AG04449 (cell line): ENCODE data around the gene PRKD3.
A peak's percentile ranks its signal among the peaks of the same experiment; 100 is the strongest.

ENCODE experiments used
- CTCF ChIA-PET: fragments of 350-600 bp; formaldehyde crosslinking; extraction: SDS; loops from one replicate; lab custom pipeline; 2021; ENCODE audit warnings: antibody characterized with exemption; lab: Yijun Ruan, JAX
- POLR2A ChIA-PET: fragments of 400-600, 350-600 bp; formaldehyde crosslinking; extraction: SDS; loops from one replicate; lab custom pipeline; 2020; ENCODE audit warnings: antibody characterized with exemption, inconsistent platforms; lab: Yijun Ruan, JAX
- DNase-seq: peaks from one replicate; pipeline ENCODE4 v3.0.0-alpha.2; 2010; ENCODE audit warnings: low read depth, low spot score
- H3K4me3 ChIP-seq: 2 replicates; pipeline ENCODE4 v1.5.1; 2011; ENCODE audit warnings: low read depth, mild to moderate bottlenecking, control low read depth, low read length
- CTCF ChIP-seq: IDR thresholded peaks from one replicate; pipeline ENCODE4 v1.5.1; 2011; ENCODE audit warnings: mild to moderate bottlenecking, moderate library complexity, low read length, control low read depth, inconsistent platforms; ENCODE audit not compliant: insufficient read depth; ENCODE audit errors: missing control alignments

Gene PRKD3

GRCh38 chr2:37324786-37325624, at the start of gene PRKD3:
PRKD3 (minus strand) TSS chr2:37324833; CDS start chr2:37316524, 8,309 bp downstream.
- no peak for DNase-seq
- H3K4me3 ChIP-seq = peak within 1 kb of the TSS; percentile 73
- ChIA-PET POLR2A (no interaction called here), CTCF (interaction anchor here (1.3 to 1.6 kb wide), 2 partner anchors 18 to 552 kb away, joined by 4 to 6 read pairs; no protein-coding TSS in a partner anchor)
- TF ChIP-seq CTCF = no peak

DNA sequence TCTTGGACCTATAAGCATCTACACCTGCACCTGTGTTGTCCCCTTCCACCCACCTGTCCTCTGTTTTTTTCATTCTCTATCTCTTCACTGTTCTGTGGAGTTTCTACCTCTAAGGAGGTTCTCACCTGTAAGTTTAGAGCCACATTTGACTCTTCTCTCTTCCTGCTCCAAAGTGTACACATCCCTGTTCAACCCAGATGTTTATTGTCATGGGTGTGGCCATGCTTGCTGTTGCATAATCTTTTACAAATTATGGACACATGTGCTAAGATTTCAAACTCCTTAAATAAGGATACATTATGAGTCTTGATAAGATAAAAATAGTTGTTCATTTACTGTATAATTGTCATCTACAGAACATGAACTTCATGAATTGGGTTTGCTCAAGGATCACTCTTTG, 47.4 kb upstream of the PRKD3 start:
- DNase-seq = no peak
- no peak overlapping the region for H3K4me3 ChIP-seq
- no peak for TF ChIP-seq CTCF
- ChIA-PET CTCF (no interaction called here), POLR2A (no interaction called here)

- H3K4me3 ChIP-seq = no peak overlapping the region
- DNase-seq = no peak
- POLR2A ChIA-PET = no interaction called here
- CTCF ChIA-PET = no interaction called here
- no peak for TF ChIP-seq CTCF
Observed at GRCh38 chr2:37370666-37371065, 46.0 kb upstream of the PRKD3 start.

- CTCF ChIA-PET = interaction anchor here (1.0 to 1.7 kb wide), 4 partner anchors 10 to 57 kb away, joined by 3 to 5 read pairs (median 4); no protein-coding TSS in a partner anchor
- POLR2A ChIA-PET = no interaction called here
- TF ChIP-seq CTCF = no peak
- no peak overlapping the region for H3K4me3 ChIP-seq
- DNase-seq = no peak
Observed at GRCh38 chr2:37367984-37368383, 43.4 kb upstream of the PRKD3 start.

GRCh38 chr2:37367310-37367709, 42.7 kb upstream of the PRKD3 start:
- no peak for TF ChIP-seq CTCF
- CTCF ChIA-PET = interaction anchor here (1.0 to 1.7 kb wide), 5 partner anchors 8 to 56 kb away, joined by 3 to 5 read pairs (median 4); no protein-coding TSS in a partner anchor
- POLR2A ChIA-PET = no interaction called here

GRCh38 chr2:37366773-37367172, 42.1 kb upstream of the PRKD3 start:
- DNase-seq = no peak
- POLR2A ChIA-PET = no interaction called here
- CTCF ChIA-PET = interaction anchor here (1.0 to 1.1 kb wide), 2 partner anchors 8 to 24 kb away, joined by 3 to 4 read pairs; no protein-coding TSS in a partner anchor
- TF ChIP-seq CTCF = no peak
- H3K4me3 ChIP-seq = no peak overlapping the region

More at GRCh38 chr2:37367310-37367709, 42.7 kb upstream of the PRKD3 start:
- no peak overlapping the region for H3K4me3 ChIP-seq
- DNase-seq = no peak
